Thyroid gland (tissue), 4 donors: ENCODE measurements around the gene PLEKHJ1. TPM values are rescaled to one million over a fixed set of nuclear protein-coding genes. Genes with fewer than 3 reads are reported as not detected.

Source experiments
- DNase-seq, 2 donors: peaks; one replicate each; pipeline ENCODE4 v3.0.0-alpha.2; 2019
- H3K27ac ChIP-seq, 3 donors: fragments of 200-600 bp; sonication (generic); 1 replicate in 2 of 3; 2 replicates in 1 of 3; pipeline ENCODE4 v1.5.1; 2016 to 2019; ENCODE audit warnings: mild to moderate bottlenecking in 1 of 3, moderate library complexity in 1 of 3
- H3K27me3 ChIP-seq: fragments of 200-600 bp; sonication (generic); one replicate; pipeline ENCODE4 v1.5.1; 2019
- H3K36me3 ChIP-seq, 2 donors: fragments of 200-600 bp; sonication (generic); one replicate each; pipeline ENCODE4 v1.5.1; 2016 to 2019
- H3K4me1 ChIP-seq, 2 donors: fragments of 200-600 bp; sonication (generic); one replicate each; pipeline ENCODE4 v1.5.1; 2017 to 2019
- H3K4me3 ChIP-seq, 3 donors: fragments of 200-600 bp; sonication (generic); replicated peaks in 1 of 3; 1 replicate in 2 of 3; 2 replicates in 1 of 3; pipeline ENCODE4 v1.5.1; 2016; ENCODE audit warnings: mild to moderate bottlenecking in 1 of 3
- H3K9me3 ChIP-seq: fragments of 200-600 bp; sonication (generic); one replicate; pipeline ENCODE4 v1.5.1; 2017
- CTCF ChIP-seq, 6 experiments: fragments of 200-600 bp in 3 of 6; fragments of 450-650 bp in 3 of 6; sonication (generic) in 3 of 6; IDR thresholded peaks; one replicate each; pipeline ENCODE4 v1.5.1; 2016 to 2019; ENCODE audit warnings: antibody characterized with exemption in 6 of 6, mild to moderate bottlenecking in 2 of 6, inconsistent platforms in 1 of 6, moderate library complexity in 1 of 6
- POLR2A ChIP-seq, 2 donors: fragments of 450-650 bp; IDR thresholded peaks; one replicate each; pipeline ENCODE4 v1.6.1; 2017; ENCODE audit warnings: antibody characterized with exemption in 2 of 2, mild to moderate bottlenecking in 2 of 2, moderate library complexity in 1 of 2
- WGBS, 2 donors: methylation state at CpG; one replicate each; pipeline ENCODE4 v1.1.5; 2017; 5-methylcytosine and 5-hydroxymethylcytosine counted together
- intact Hi-C: fragments of 100-400 bp; cut with DNase I; formaldehyde crosslinking; loops from one replicate; pipeline ENCODE4 v1.15.1; 2023
- total RNA-seq, 4 donors: library from RNA; depleted of rRNA; stranded (reverse); fragments of >200 nt; gene quantifications; one replicate each; pipeline ENCODE4 v1.2.3, GENCODE V29; 2016

PLEKHJ1 gene
- total RNA-seq, 4 donors from 2014 or later: 86.7 to 179 (median 131) TPM

- no peak for DNase-seq
- Histone ChIP-seq H3K36me3 (peaks cover 46 to 49% of the 10 kb centered on the region in 2 donors), H3K27me3 (peaks cover 10% of the 10 kb centered on the region), H3K4me3 (no peak overlapping the region), H3K9me3 (no peaks in the 10 kb centered on the region), H3K27ac (no peak overlapping the region), H3K4me1 (peaks cover 0 to 33% of the 10 kb centered on the region in 2 donors)
- 84 to 88% methylated on average over 14 to 15 of the region's 21 CpGs for WGBS, 2 donors
- no peak for TF ChIP-seq POLR2A (IDR thresholded peaks at IDR 0.05)
- no peak for TF ChIP-seq CTCF (IDR thresholded peaks at IDR 0.05)
- intact Hi-C loops: no loop called here
Observed at GRCh38 chr19:2248136-2249009, 12.2 kb upstream of the PLEKHJ1 start.

GRCh38 chr19:2247433-2248101, 11.4 kb upstream of the PLEKHJ1 start:
- 94 to 95% methylated on average over 16 to 26 of the region's 28 CpGs for WGBS, 2 donors
- intact Hi-C loops: no loop called here
- Histone ChIP-seq H3K9me3 (no peaks in the 10 kb centered on the region), H3K27me3 (peaks cover 2% of the 10 kb centered on the region), H3K4me1 (peaks cover 0 to 25% of the 10 kb centered on the region in 2 donors), H3K36me3 (peaks cover 48 to 51% of the 10 kb centered on the region in 2 donors), H3K4me3 (no peak overlapping the region), H3K27ac (no peak overlapping the region)
- DNase-seq: no peak
- TF ChIP-seq POLR2A (IDR thresholded peaks at IDR 0.05) (no peak), CTCF (IDR thresholded peaks at IDR 0.05) (no peak)

GRCh38 chr19:2246801-2247361, 10.8 kb upstream of the PLEKHJ1 start:
- Histone ChIP-seq H3K4me3 (no peak overlapping the region), H3K27me3 (no peaks in the 10 kb centered on the region), H3K9me3 (no peaks in the 10 kb centered on the region), H3K27ac (no peak overlapping the region), H3K4me1 (peaks cover 4 to 20% of the 10 kb centered on the region in 2 donors), H3K36me3 (peaks cover 48 to 51% of the 10 kb centered on the region in 2 donors)
- 72 to 89% methylated on average over 7 to 23 of the region's 26 CpGs for WGBS, 2 donors
- TF ChIP-seq CTCF (IDR thresholded peaks at IDR 0.05) (no peak), POLR2A (IDR thresholded peaks at IDR 0.05) (no peak)
- no peak for DNase-seq
- intact Hi-C loops: no loop called here

GRCh38 chr19:2246014-2246620, 10.0 kb upstream of the PLEKHJ1 start:
- Histone ChIP-seq H3K27me3 (no peaks in the 10 kb centered on the region), H3K27ac (no peak overlapping the region), H3K4me1 (peaks cover 12 to 22% of the 10 kb centered on the region in 2 donors), H3K9me3 (no peaks in the 10 kb centered on the region), H3K36me3 (peaks cover 48 to 51% of the 10 kb centered on the region in 2 donors), H3K4me3 (no peak overlapping the region)
- whole genome bisulfite sequencing, 2 donors: 93 to 97% methylated on average over 14 to 18 of the region's 25 CpGs
- TF ChIP-seq POLR2A (IDR thresholded peaks at IDR 0.05) (no peak), CTCF (IDR thresholded peaks at IDR 0.05) (no peak)
- DNase-seq: no peak
- intact Hi-C loops: no loop called here
